ENCODE results near the gene INSR.
"Not testable (repeated sequence)": the region's sequence is repeated elsewhere in the genome, so short reads cannot be mapped to it uniquely, and the experiment has no call there.

The INSR gene

DNA sequence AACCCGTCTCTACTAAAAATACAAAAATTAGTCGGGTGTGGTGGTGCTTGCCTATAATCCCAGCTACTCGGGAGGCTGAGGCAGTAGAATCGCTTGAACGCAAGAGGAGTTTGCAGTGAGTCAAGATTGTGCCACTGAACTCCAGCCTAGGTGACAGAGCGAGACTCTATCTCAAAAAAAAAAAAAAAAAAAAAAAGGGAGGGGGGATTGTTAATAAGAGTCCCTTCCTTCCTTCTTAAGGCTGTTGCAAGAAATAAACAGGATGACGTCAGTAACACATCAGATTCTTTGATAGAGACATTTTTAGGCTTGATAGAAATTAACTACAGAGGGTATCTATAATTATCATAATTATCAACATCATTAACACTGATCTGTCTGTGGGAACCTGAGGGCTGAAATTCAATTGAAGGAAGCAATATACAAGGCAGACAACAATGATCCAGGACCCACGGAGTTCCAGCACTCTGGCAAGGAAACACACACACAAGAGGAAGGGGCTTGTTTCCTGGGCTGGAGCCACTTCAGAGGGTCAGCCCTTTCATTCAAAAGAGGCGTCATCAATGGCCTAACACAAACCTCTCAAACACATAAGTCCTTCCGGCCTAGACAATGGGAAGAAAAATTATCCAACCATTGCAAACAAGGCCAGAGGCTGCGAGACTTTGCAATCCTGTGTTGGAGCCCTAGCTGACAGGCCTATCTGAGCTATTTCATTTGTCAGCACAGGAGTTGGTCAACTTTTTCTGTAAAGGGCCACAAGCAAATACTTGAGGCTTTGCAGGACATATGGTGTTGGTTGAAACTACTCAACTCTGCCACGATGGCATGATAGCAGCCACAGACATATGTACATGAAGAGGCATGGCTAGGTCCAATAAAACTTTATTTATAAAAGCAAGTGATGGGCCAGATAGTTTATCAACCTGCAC is 105.2 kb downstream of the INSR start:
- no peak for DNase-seq

DNA sequence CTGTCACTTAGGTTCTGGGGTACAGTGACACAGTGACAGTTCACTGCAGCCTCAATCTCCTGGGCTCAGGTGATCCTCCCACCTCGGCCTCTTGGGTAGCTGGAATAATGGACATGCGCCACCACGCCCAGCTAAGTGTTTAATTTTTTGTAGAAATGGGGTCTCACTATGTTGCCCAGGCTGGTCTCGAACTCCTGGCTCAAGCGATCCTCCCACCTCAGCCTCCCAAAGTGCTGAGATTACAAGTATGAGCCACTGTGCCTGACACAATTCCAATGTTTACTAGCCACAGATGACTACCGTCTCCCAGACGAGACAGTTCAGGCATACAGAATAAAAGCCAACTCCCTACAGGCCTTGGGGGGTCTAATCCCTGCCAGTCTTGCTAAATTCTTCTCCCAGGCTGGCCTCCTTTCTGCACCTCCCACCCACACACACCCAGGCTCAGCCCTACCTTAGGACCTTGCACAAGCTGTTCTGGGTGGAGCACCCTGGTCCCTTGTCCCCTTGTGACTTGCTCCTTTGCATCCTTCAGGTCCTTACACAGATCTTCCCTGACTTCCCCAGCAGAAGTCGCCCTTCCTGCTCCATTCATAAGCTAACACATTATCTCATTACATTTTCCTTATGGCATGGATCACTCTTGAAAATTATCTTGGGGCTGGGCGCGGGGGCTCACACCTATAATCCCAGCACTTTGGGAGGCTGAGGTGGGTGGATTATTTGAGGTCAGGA is 106.4 kb downstream of the INSR start:
- DNase-seq = no peak

DNA sequence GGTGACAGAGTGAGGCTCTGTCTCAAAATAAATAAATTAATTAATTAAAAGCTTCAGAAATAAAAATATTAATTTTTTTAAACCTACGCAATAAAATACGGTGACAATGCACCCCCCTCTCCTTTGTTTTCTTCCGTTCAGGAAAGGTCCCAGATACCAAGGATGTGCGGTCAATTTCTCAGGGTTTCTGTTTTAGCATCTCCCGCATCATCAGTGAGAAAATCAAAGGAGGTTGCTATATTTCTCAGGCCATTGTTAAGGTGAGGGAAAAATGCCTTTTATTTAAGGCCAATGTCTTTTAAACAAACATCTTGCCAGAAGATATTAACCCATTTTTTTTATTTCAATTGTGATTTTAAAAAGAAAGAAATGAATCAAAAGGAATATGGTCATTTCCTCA is 111.7 kb downstream of the INSR start:
- no peak for DNase-seq

DNA sequence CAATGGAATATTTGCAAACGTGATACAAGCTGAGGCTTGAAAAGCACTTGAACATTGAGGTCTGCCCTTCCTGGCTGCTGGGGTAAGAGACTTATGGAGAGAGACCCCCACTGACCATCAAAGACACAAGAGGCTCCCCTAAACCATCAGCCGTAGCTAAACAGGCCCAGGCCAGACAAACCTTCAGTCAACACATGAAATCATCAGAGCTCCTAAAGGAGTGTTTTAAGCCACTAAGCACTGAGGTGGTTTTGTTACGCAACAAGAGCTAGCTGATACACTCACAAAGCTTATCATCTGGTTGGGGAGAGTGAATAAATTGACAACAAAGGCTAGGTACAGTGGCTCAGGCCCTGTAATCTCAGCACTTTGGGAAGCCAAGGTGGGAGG is 114.3 kb downstream of the INSR start:
- no peak for DNase-seq

DNA sequence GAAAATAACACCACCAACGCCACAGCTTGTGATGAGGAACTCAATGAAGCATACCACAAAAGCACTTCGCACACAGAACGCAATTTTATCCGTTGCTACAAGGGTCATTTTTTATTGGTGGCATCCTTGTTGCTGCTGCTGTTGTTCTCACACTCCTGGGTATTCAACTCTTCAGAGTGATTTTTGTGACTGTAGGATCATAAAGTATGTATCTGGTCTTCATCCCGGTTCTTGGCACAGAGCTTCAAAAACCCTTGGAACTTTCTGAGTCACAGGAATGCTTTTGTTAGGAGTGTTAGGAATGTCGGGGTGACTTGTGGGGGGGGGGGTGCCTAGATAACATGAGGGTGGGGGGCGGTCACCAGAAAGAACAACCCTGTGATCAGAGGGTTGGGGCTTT is 116.3 kb downstream of the INSR start:
- DNase-seq = no peak

DNA sequence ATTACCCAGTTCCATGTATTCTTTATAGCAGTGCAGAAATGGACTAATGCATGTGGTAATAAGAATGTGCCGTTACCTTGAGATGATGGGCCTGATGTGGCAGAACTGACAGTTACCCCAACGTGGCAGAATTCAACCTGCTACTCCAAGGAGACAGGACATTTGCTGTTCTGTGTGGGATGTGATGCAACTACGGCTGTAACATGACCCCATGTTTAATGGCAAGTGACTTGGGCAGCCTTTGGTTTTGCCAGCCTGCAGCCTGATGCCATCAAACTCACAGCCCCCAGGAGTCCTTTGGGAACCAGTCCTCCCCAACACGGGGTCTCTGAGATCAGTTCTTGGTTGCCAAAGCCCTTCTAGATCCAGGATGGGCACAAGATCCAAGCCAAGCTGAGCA is 117.4 kb downstream of the INSR start:
- DNase-seq = no peak

DNA sequence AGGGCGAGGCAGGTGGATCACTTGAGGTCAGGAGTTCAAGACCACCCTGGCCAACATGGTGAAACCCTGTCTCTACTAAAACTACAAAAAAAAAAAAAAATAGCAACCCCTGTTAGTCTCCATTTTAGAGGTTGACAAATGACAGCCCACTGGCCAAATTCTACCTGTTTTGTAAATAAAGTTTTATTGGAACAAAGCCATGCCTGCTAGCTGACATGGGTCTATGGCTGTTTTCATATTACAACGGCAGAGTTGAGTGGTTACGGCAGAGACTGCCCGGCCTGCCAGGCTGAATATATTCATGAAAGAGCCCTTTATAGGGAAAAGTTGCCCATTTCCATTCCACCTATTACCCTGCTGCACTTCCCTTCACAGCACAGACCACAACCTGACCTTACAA is 121.4 kb downstream of the INSR start:
- DNase-seq = no peak

DNA sequence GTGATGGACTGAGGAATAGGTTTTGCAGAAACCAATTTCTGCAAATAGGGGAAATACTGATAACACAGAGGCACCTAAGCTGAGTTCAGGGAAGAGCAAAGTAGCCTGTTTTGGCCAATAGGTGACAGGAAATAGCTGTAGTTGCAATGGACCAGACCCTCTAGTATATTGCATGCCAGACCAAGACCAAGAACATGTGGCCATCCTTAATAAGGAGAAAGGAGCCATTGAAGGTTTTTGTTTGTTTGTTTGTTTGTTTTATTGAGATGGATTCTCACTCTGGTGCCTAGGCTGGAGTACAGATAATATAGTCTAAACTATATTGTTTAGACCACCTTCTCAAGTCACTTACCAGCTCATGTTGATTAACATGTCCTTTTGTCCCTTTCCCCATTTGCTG is 123.2 kb downstream of the INSR start:
- DNase-seq = no peak

DNA sequence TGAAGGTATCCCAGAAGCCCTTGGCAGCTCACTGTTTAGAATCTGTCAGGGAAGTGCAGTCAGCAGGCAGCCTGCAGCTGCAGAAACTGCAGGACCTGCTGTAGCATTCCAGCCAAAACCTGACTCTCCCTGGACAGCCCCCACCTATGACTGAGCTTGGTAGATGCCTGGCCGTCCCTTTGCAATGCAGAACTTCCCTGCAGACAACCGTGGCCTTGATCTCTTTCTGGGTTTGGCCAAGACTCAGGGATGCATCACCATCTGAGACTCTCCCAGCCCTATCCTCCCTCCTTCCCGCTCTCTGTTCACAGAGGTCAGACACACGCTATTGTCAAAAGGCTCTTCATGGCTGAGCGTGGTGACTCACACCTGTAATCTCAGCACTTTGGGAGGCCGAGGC is 125.3 kb downstream of the INSR start:
- no peak for DNase-seq

DNA sequence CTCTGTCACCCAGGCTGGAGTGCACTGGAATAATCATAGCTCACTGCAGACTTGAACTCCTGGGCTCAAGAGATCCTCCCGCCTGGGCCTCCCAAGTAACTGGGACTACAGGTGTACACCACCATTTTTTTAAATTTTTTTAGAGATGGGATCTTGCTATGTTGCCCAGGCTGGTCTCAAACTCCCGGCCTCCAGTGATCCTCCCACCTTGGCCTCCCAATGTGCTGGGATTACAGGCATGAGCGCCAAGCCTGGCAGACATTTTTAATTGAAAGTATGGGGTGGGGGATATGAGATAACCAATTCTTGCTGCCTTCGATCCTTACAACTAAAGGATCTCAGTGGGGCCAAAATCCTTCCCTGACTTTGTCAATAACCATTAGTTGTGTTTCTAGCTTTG is 132.9 kb downstream of the INSR start:
- DNase-seq = no peak

DNA sequence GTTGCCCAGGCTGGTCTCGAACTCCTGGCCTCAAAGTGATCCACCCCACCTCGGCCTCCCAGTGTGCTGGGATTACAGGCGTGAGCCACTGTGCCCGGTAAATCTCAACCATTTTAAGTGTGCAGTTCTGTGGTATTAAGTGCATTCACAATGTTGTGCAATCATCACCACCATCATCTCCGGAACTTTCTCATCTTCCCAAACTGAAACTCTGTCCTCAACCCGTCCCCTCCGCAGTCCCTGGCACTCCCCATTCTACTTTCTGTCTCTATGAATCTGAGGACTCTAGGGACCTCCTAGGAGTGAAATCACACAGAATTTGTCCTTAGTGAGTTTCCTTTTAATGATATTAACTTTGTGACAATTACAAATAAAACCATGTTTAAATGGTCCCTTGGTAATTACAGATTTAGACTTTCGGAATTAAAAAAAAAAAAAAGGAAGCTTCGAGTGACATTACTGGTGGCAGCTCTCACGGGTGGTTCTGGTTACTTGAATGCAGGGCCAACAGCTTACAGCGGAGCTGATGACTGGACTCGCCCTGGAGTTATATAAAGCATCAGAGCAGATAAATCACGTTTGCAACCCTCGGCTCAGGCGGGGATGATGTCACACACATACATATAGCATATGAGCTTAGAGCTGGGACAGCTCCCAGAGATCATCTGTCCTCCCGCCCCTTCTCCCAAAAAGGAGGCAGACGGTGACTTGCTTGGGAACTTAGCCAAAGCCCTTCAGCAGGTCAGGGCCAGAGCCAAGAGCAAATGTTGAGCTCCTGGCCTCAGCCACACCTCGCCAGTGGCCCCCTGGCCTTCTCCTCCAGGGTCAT is 134.9 kb downstream of the INSR start:
- no peak for DNase-seq

DNA sequence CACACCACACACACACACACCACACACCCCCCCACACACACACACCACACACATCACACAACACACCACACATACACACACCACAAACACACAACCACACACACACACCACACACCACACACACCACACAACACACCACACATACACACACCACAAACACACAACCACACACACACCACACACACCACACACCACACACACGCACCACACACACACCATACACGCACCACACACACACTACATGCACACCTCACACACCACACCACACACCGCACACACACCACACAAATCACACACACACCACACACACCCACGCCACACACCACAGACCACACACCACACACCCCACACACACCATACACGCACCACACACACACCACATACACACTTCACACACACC is 141.2 kb downstream of the INSR start:
- no peak for DNase-seq

DNA sequence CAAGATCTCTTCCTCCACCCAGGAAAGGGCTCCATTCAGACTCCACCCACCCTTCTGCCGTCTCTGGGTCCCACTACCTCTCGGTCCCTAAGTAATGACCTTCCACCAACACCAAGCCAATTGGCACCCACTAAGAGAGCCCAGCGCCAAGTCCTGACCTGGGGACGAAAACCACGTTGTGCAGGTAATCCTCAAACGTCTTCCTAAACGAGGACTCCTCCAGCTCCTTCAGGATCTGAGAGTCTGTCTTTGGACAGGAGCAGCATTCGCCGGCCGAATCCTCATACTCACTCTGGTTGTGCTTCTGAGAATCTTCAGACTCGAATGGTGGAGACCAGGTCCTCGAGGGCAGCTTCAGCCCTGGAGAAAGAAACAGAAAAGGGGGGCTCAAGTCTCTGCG is 141.6 kb downstream of the INSR start:
- no peak for DNase-seq

DNA sequence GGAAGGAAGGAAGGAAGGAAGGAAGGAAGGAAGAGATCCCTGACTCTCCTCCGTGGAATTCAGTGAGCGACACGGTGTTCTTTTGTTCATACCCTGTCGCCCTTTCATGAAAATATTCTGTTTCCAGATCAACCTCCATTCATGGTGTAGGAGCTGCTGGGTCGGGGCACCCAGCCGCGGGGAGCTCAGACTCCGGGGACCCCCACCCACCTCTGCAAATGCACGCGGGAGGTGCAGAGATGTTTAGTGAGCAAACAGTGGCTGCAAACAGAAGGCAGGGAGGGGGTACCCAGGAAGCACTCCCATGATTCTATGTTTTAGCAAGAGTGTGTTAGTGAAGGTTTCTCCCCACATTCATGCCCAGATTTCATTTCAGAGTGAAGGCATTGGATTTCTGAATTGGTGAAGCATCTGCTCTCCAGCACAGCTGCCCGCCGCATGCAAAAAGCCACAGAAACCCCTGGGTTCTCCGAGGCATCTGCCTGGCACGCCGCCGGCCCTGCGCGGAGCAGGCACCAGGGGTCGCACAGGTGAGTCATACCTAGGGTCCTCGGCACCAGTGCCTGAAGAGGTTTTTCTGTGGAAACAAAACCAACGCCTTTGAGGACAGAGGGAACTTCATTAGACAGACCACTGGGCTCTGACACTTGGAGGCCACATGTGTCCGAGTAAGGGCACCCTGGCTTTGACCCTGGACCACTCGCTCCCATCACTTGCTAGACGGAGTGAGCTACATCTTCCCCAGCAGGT is 144.1 kb downstream of the INSR start:
- no peak for DNase-seq

DNA sequence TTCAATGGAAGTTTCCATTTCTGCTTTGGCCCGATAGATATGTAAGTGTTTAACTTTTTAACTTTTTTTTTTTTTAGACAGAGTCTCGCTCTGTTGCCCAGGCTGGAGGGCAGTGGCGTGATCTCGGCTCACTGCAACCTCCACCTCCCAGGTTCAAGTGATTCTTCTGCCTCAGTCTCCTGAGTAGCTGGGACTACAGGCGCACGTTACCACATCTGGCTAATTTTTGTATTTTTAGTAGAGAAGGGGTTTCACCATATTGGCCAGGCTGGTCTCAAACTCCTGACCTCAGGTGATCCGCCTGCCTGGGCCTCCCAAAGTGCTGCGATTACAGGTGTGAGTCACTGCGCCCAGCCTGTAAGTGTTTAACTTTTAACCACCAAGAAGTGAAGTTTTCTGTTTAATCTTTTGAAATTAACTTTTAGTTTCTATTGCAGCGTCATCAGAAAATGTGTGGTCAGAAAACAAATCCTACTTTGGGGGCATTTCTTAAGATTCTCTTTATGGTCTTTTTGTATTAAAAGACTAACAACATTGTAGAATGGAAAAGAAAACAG is 147.0 kb downstream of the INSR start:
- not testable (repeated sequence) for DNase-seq

DNA sequence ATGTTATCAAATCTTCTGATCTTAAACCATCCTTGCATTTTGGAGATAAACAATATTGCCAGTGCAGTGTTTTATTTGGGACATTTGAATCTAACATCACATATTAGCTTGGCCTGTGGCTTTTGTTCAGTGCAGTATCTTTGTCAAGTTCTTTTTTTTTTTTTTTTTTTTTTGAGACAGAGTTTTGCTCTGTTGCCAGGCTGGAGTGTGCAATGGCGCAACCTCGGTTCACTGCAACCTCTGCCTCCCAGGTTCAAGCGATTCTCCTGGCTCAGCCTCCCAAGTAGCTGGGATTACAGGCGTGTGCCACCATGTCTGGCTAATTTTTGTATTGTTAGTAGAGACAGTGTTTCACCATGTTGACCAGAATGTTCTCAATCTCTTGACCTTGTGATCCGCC is 148.1 kb downstream of the INSR start:
- not testable (repeated sequence) for DNase-seq

DNA sequence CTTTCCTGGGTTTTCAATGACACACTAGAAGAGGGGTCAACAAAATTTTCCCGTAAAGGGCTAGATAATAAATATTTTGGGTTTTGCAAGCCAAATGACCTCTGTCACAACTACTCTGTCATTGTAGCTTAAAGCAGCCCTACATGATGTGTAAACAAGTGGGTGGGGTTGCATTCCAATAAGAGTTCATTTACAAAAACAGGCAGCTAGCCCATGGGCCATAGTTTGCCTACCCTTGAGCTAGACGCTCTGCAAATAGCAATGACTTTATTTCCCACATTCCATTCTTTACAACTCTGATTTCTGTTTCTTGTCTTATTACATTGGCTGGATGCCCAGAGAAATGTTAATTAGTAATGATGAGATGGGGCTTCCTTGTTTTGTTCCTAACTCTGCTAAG is 148.7 kb downstream of the INSR start:
- no peak for DNase-seq

DNA sequence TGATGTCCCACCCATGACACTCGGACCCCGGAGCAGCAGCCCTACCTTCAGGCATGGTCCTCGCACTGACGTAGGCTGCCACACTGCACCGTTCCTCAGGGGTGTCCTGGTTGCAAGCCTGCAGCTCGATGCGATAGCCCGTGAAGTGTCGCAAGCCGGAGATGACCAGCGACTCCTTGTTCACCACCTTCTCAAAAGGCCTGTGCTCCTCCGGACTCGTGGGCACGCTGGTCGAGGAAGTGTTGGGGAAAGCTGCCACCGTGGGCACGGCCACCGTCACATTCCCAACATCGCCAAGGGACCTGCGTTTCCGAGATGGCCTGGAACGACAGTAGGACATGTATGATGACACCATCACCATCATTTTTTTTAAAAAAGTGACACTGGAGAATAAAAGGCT is 151.4 kb downstream of the INSR start:
- no peak for DNase-seq

DNA sequence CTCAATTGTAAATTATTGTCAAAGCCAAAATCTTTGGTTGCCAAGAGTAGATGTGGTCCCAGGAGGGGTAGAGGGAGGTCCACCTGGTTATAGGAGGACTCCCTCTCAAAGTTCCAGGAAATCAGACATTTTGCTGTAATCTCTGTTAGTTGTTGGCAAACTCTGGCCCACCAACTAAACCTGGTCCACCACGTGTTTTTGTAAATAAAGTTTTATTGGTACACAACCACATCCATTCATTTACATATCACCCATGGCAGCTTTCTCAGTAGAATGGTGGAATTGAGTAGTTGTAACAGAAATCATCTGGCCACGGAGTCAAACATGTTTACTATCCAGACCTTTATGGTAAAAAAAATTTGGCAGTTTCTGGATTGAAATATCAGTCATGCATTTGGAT is 154.1 kb downstream of the INSR start:
- DNase-seq = no peak

DNA sequence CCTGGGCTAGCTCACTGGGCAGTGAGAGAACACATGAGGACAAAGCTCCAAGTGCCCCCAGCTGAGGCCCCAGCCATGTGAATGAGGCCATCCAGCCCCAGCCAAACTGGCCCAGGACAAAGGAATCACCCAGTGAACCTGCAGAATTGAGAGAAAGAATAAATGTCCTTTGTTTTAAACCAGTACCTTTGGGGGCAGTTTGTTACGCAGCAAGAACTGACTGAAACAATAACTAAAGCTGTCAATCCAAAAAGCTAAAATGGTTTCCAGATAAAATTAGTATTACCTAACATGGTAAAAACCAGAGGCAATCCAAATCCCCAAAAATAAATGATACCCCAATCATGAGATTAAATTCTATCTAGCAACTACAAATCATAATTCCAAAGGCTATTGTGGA is 155.1 kb downstream of the INSR start:
- DNase-seq = no peak

DNA sequence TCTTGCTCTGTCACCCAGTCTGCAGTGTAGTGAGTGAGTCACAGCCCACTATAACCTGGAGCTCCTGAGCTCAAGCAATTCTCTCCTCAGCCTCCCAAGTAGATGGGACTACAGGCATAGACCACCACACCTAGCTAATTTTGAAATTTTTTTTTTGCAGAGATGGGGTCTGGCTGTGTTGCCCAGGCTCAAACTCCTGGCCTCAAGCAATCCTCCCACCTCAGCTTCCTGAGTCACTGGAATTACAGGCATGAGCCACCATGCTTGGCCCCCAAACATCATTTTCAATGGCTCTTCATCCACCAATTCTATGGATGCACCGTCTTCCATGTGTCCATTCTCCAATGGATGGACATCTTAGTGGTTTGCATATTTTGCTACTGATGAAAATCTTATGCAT is 155.8 kb downstream of the INSR start:
- DNase-seq = no peak

DNA sequence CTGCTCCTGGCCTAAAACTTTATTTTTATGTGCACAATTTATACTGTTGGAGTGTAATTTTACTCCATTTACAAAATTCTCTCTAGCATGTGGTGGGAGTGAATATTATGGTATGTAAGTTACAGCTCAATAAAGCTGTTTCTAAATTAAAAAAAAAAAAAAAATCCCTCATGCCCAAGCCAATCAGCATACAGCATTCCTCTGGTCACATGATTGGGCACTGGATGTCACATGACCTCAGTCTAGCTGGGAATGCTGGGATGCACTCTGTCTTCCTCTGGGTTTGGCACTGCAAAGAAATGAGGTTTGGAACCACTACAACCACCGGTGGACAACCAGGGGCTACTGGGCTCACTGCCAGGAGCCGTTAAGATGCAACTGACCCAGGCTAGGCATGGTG is 157.1 kb downstream of the INSR start:
- DNase-seq = no peak

Measured in SIG-M5 (cell line).